Fibroblast of upper back skin (primary cell): Measurements from ENCODE around the gene HMCN1.

Experiments
- DNase-seq: peaks from one replicate; pipeline ENCODE4 v3.0.0-alpha.2; 2013

The HMCN1 gene

GRCh38 chr1:185920602-185921001, 186.4 kb downstream of the HMCN1 start:
- no peak for DNase-seq

GRCh38 chr1:185921636-185922035, 187.4 kb downstream of the HMCN1 start:
- no peak for DNase-seq

GRCh38 chr1:185926588-185926987, 192.4 kb downstream of the HMCN1 start:
- peak; percentile 31 for DNase-seq

- DNase-seq, result peak; percentile 34
These were observed 195.6 kb downstream of the HMCN1 start for GRCh38 chr1:185929776-185930175.

- no peak for DNase-seq
These were observed 197.2 kb downstream of the HMCN1 start for GRCh38 chr1:185931438-185931837.

GRCh38 chr1:185933580-185933979, 199.4 kb downstream of the HMCN1 start:
- no peak for DNase-seq

- DNase-seq, result peak; percentile 82
These were observed 200.4 kb downstream of the HMCN1 start for GRCh38 chr1:185934476-185935189.

GRCh38 chr1:185935360-185935759, 201.2 kb downstream of the HMCN1 start:
- DNase-seq, result no peak

GRCh38 chr1:185936641-185937040, 202.4 kb downstream of the HMCN1 start:
- no peak for DNase-seq

GRCh38 chr1:185938396-185938795, 204.2 kb downstream of the HMCN1 start:
- peak; percentile 65 for DNase-seq

GRCh38 chr1:185939142-185939541, 205.0 kb downstream of the HMCN1 start:
- DNase-seq, result peak; percentile 70

GRCh38 chr1:185942961-185943360, 208.8 kb downstream of the HMCN1 start:
- DNase-seq, result no peak

GRCh38 chr1:185956881-185957280, 222.7 kb downstream of the HMCN1 start:
- no peak for DNase-seq

- peak; percentile 56 for DNase-seq
These were observed 223.5 kb downstream of the HMCN1 start for GRCh38 chr1:185957441-185958363.

GRCh38 chr1:185960422-185961321, 226.5 kb downstream of the HMCN1 start:
- DNase-seq, result peak; percentile 94

GRCh38 chr1:185961664-185962063, 227.5 kb downstream of the HMCN1 start:
- peak; percentile 53 for DNase-seq

- no peak for DNase-seq
These were observed 230.8 kb downstream of the HMCN1 start for GRCh38 chr1:185964946-185965345.

- DNase-seq, result peak; percentile 69
These were observed 231.7 kb downstream of the HMCN1 start for GRCh38 chr1:185965870-185966269.

GRCh38 chr1:185966471-185966870, 232.3 kb downstream of the HMCN1 start:
- DNase-seq, result no peak

GRCh38 chr1:185969028-185969427, 234.8 kb downstream of the HMCN1 start:
- DNase-seq, result peak; percentile 55

GRCh38 chr1:185969524-185969991, 235.4 kb downstream of the HMCN1 start:
- peak; percentile 76 for DNase-seq

GRCh38 chr1:185971688-185972087, 237.5 kb downstream of the HMCN1 start:
- peak; percentile 98 for DNase-seq
